Measurements from ENCODE around the gene ZHX3. TPM values are rescaled to one million over a fixed set of nuclear protein-coding genes. Genes with fewer than 3 reads are reported as not detected.

The ZHX3 gene
- total RNA-seq, 1 experiment from 2014 or later, result 21.5 TPM

- no peak for TF ChIP-seq CTCF (conservative IDR thresholded peaks at IDR 0.05)
- no peak for TF ChIP-seq EZH2 (IDR thresholded peaks at IDR 0.05; ENCODE audit: low read depth)
- Histone ChIP-seq H4K20me1 (ENCODE audit: insufficient read depth) (no peaks in the 10 kb centered on the region), H3K4me3 (no peak overlapping the region), H3K9me3 (ENCODE audit: insufficient read depth, low read depth) (no peaks in the 10 kb centered on the region), H3K79me2 (ENCODE audit: low read depth) (no peaks in the 10 kb centered on the region), H3K4me2 (no peak overlapping the region), H2AFZ (no peak overlapping the region), H3K9me2 (ENCODE audit: insufficient read depth) (no peaks in the 10 kb centered on the region), H3K27ac (no peak overlapping the region), H3K36me3 (ENCODE audit: low read depth) (no peaks in the 10 kb centered on the region), H3K27me3 (ENCODE audit: insufficient read depth, low read depth) (no peaks in the 10 kb centered on the region), H3F3A (ENCODE audit: insufficient read depth, low read depth) (no peaks in the 10 kb centered on the region), H3K4me1 (replicated peaks; ENCODE audit: insufficient read depth) (peaks cover 11% of the 10 kb centered on the region)
- intact Hi-C loops (cut with micrococcal nuclease; ENCODE audit: unreplicated experiment), result no loop called here
- POLR2A ChIA-PET (ENCODE audit: unreplicated experiment), result no interaction called here
- BruUV-seq (replicated peaks), result no TSS peak
- DNase-seq, result no peak
- CTCF ChIA-PET, result interaction anchor here (0.8 kb wide), 1 partner anchor 96 kb away, joined by 3 read pairs; no protein-coding TSS in a partner anchor
These were observed 86.4 kb downstream of the ZHX3 start for GRCh38 chr20:41231136-41231535.

DNA sequence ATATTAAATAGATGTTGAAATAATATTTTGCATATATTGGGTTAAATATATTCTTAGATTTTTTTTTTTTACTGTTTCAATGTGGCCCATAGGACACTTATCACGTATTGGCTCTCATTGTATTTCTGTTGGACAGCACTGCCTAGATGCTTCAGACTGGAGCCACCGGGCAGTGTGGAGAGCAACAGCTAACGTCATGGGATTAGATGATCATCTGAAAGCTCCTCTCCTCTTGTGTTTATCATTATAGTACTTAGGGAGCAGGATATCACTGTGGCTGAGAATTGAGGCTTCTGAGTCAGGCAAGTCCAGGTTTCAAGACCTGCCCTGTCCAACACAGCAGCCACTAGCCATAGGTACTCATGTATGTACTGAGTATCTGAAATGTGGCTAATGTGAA, 87.4 kb downstream of the ZHX3 start:
- Histone ChIP-seq H3F3A (ENCODE audit: insufficient read depth, low read depth) (no peaks in the 10 kb centered on the region), H3K79me2 (ENCODE audit: low read depth) (no peaks in the 10 kb centered on the region), H3K9me3 (ENCODE audit: insufficient read depth, low read depth) (no peaks in the 10 kb centered on the region), H2AFZ (no peak overlapping the region), H3K4me1 (replicated peaks; ENCODE audit: insufficient read depth) (peaks cover 11% of the 10 kb centered on the region), H3K36me3 (ENCODE audit: low read depth) (no peaks in the 10 kb centered on the region), H3K4me3 (no peak overlapping the region), H3K27ac (no peak overlapping the region), H3K9me2 (ENCODE audit: insufficient read depth) (no peaks in the 10 kb centered on the region), H3K4me2 (no peak overlapping the region), H4K20me1 (ENCODE audit: insufficient read depth) (no peaks in the 10 kb centered on the region), H3K27me3 (ENCODE audit: insufficient read depth, low read depth) (no peaks in the 10 kb centered on the region)
- POLR2A ChIA-PET (ENCODE audit: unreplicated experiment), result no interaction called here
- no TSS peak for BruUV-seq (replicated peaks)
- TF ChIP-seq EZH2 (IDR thresholded peaks at IDR 0.05; ENCODE audit: low read depth) (no peak), CTCF (conservative IDR thresholded peaks at IDR 0.05) (no peak)
- intact Hi-C loops (cut with micrococcal nuclease; ENCODE audit: unreplicated experiment), result no loop called here
- DNase-seq, result no peak
- CTCF ChIA-PET, result no interaction called here

GRCh38 chr20:41229259-41229658, 88.3 kb downstream of the ZHX3 start:
- peaks cover 11% of the 10 kb centered on the region for H3K4me1 ChIP-seq (replicated peaks; ENCODE audit: insufficient read depth)
- no peaks in the 10 kb centered on the region for H3K36me3 ChIP-seq (ENCODE audit: low read depth)
- ChIA-PET POLR2A (ENCODE audit: unreplicated experiment) (no interaction called here), CTCF (no interaction called here)
- TF ChIP-seq CTCF (conservative IDR thresholded peaks at IDR 0.05) (no peak), EZH2 (IDR thresholded peaks at IDR 0.05; ENCODE audit: low read depth) (no peak)
- H3K27me3 ChIP-seq (ENCODE audit: insufficient read depth, low read depth), result no peaks in the 10 kb centered on the region
- H3K9me2 ChIP-seq (ENCODE audit: insufficient read depth), result no peaks in the 10 kb centered on the region
- H4K20me1 ChIP-seq (ENCODE audit: insufficient read depth), result no peaks in the 10 kb centered on the region
- no peak for DNase-seq
- intact Hi-C loops (cut with micrococcal nuclease; ENCODE audit: unreplicated experiment), result no loop called here
- no peaks in the 10 kb centered on the region for H3F3A ChIP-seq (ENCODE audit: insufficient read depth, low read depth)
- no peak overlapping the region for H3K27ac ChIP-seq
- no peak overlapping the region for H3K4me2 ChIP-seq
- BruUV-seq (replicated peaks), result no TSS peak
- H2AFZ ChIP-seq, result no peak overlapping the region
- no peaks in the 10 kb centered on the region for H3K9me3 ChIP-seq (ENCODE audit: insufficient read depth, low read depth)
- H3K79me2 ChIP-seq (ENCODE audit: low read depth), result no peaks in the 10 kb centered on the region
- no peak overlapping the region for H3K4me3 ChIP-seq

Measured in PC-9 (cell line).